ENCODE data around the gene ATP6V0A4. TPM values are rescaled to one million over a fixed set of nuclear protein-coding genes. Genes with fewer than 3 reads are reported as not detected.

ATP6V0A4 gene
- total RNA-seq, 2 donors from 2014 or later: 0.29 to 0.44 TPM

DNA sequence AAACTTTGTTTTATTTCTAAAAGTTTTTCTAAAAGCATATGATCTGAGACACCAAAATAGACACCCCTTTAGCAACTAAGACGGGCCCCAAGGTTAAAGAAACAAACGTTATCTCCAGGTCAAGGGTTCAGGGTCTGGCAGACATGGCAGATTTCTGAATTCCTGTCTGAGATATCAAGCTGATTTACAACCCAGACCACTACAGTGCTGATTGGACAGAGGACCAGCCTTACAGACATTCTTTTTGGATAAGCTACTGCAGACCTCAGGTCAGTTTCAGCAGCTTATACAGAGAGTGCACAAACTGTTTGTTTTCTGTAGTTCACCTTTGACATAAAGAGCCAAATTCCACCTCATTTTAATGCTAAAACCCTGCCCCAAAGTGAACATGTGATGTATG, 131.6 kb downstream of the ATP6V0A4 start:
- DNase-seq: no peak
- no peak overlapping the region for H3K27ac ChIP-seq (ENCODE audit: low read depth, low read length)
- Mint-ChIP-seq H3K9me3 (peaks cover 17% of the 10 kb centered on the region), H3K4me3 (no peak overlapping the region), H3K27me3 (ENCODE audit: insufficient read depth) (no peaks in the 10 kb centered on the region), H3K36me3 (ENCODE audit: low read depth) (no peaks in the 10 kb centered on the region), H3K27ac (no peak overlapping the region), H3K4me1 (peaks cover 31% of the 10 kb centered on the region)
- no peak overlapping the region for H3K4me3 ChIP-seq (ENCODE audit: low read length)
- no peaks in the 10 kb centered on the region for H3K27me3 ChIP-seq (ENCODE audit: control insufficient read depth, insufficient read depth, low read length, poor library complexity, severe bottlenecking)
- peaks cover 10% of the 10 kb centered on the region for H3K9me3 ChIP-seq (ENCODE audit: control insufficient read depth, low read length)
- TF ChIP-seq, protein P1, sequence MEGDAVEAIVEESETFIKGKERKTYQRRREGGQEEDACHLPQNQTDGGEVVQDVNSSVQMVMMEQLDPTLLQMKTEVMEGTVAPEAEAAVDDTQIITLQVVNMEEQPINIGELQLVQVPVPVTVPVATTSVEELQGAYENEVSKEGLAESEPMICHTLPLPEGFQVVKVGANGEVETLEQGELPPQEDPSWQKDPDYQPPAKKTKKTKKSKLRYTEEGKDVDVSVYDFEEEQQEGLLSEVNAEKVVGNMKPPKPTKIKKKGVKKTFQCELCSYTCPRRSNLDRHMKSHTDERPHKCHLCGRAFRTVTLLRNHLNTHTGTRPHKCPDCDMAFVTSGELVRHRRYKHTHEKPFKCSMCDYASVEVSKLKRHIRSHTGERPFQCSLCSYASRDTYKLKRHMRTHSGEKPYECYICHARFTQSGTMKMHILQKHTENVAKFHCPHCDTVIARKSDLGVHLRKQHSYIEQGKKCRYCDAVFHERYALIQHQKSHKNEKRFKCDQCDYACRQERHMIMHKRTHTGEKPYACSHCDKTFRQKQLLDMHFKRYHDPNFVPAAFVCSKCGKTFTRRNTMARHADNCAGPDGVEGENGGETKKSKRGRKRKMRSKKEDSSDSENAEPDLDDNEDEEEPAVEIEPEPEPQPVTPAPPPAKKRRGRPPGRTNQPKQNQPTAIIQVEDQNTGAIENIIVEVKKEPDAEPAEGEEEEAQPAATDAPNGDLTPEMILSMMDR (conservative IDR thresholded peaks at IDR 0.05): no peak
- WGBS, 2 experiments (ENCODE audit: insufficient coverage in 1 of 2, insufficient read length in 1 of 2): 71 to 87% methylated on average over 2 of the region's 2 CpGs
- H3K4me1 ChIP-seq (ENCODE audit: control insufficient read depth, insufficient read depth, low read length): peaks cover 4% of the 10 kb centered on the region
- H3K36me3 ChIP-seq (ENCODE audit: control insufficient read depth, insufficient read depth, low read length): no peaks in the 10 kb centered on the region
- no peak overlapping the region for H3K9ac ChIP-seq (ENCODE audit: extremely low read depth, low read length, poor library complexity, severe bottlenecking)

DNA sequence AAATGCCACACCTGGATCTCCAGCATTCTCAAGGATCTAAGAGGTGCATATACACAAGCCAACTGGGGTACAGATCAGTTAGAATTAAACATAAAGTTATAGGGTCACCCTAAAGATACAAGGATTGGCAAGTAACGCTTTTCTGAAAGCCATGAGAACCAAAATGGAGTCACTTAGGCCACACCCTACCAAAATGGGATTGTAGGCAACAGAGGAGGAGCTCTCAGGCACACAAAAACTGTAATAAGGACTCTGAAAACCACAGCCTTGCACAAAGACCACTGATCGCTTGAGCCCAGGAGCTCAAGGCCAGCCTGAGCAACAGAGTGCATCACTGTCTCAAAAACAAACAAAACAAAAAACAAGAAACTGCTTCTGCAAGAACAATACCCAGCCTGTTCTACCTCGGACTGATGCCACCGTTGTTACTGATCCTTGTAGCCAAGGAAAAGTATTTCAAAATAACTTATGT, 132.3 kb downstream of the ATP6V0A4 start:
- no peak for DNase-seq
- Histone ChIP-seq H3K27ac (ENCODE audit: low read depth, low read length) (no peak overlapping the region), H3K4me3 (ENCODE audit: low read length) (no peak overlapping the region), H3K27me3 (ENCODE audit: control insufficient read depth, insufficient read depth, low read length, poor library complexity, severe bottlenecking) (no peaks in the 10 kb centered on the region), H3K9ac (ENCODE audit: extremely low read depth, low read length, poor library complexity, severe bottlenecking) (no peak overlapping the region), H3K4me1 (ENCODE audit: control insufficient read depth, insufficient read depth, low read length) (peaks cover 4% of the 10 kb centered on the region), H3K9me3 (ENCODE audit: control insufficient read depth, low read length) (peaks cover 10% of the 10 kb centered on the region), H3K36me3 (ENCODE audit: control insufficient read depth, insufficient read depth, low read length) (no peaks in the 10 kb centered on the region)
- WGBS, 2 experiments (ENCODE audit: insufficient coverage in 1 of 2, insufficient read length in 1 of 2): 89 to 90% methylated on average over 4 of the region's 4 CpGs
- Mint-ChIP-seq H3K36me3 (ENCODE audit: low read depth) (no peaks in the 10 kb centered on the region), H3K27me3 (ENCODE audit: insufficient read depth) (no peaks in the 10 kb centered on the region), H3K9me3 (peaks cover 17% of the 10 kb centered on the region), H3K27ac (no peak overlapping the region), H3K4me3 (no peak overlapping the region), H3K4me1 (peaks cover 31% of the 10 kb centered on the region)
- TF ChIP-seq, protein P1 (conservative IDR thresholded peaks at IDR 0.05): no peak

DNA sequence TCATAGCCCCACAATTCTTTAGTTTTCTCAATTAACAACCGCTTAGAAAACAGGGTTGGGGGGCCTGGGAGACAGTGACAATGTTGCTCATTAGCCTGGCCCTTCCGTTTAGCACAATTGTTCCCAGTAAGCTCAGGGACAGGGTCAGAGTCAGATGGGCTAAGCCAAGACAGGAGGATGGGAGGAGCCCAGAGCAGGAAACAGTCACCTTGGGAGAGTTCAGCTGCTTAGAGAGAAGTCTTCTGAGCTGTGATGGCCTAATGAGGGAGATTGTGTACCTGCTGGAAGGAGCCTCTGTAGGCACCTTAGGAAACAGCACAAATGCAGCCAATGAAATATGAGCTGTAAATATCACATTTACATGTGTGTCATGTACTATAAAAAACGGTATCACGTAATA, 132.7 kb downstream of the ATP6V0A4 start:
- H3K27ac ChIP-seq (ENCODE audit: low read depth, low read length): no peak overlapping the region
- peaks cover 4% of the 10 kb centered on the region for H3K4me1 ChIP-seq (ENCODE audit: control insufficient read depth, insufficient read depth, low read length)
- H3K27ac Mint-ChIP-seq: peak overlapping the region; percentile 67
- no peak overlapping the region for H3K4me3 ChIP-seq (ENCODE audit: low read length)
- H3K9ac ChIP-seq (ENCODE audit: extremely low read depth, low read length, poor library complexity, severe bottlenecking): no peak overlapping the region
- peak overlapping the region; percentile 77 for H3K4me3 Mint-ChIP-seq
- peaks cover 29% of the 10 kb centered on the region for H3K4me1 Mint-ChIP-seq
- no peaks in the 10 kb centered on the region for H3K36me3 Mint-ChIP-seq (ENCODE audit: low read depth)
- H3K27me3 Mint-ChIP-seq (ENCODE audit: insufficient read depth): no peaks in the 10 kb centered on the region
- 66 to 69% methylated on average over 4 of the region's 4 CpGs for WGBS, 2 experiments (ENCODE audit: insufficient coverage in 1 of 2, insufficient read length in 1 of 2)
- no peaks in the 10 kb centered on the region for H3K36me3 ChIP-seq (ENCODE audit: control insufficient read depth, insufficient read depth, low read length)
- no peaks in the 10 kb centered on the region for H3K27me3 ChIP-seq (ENCODE audit: control insufficient read depth, insufficient read depth, low read length, poor library complexity, severe bottlenecking)
- TF ChIP-seq, protein P1 (conservative IDR thresholded peaks at IDR 0.05): no peak
- peaks cover 10% of the 10 kb centered on the region for H3K9me3 ChIP-seq (ENCODE audit: control insufficient read depth, low read length)
- H3K9me3 Mint-ChIP-seq: peaks cover 17% of the 10 kb centered on the region
- no peak for DNase-seq
